ENCODE measurements around the gene STAC3.

STAC3 gene

GRCh38 chr12:57213058-57213715, 37.8 kb downstream of the STAC3 start (continued):
- 0 out of 2 replicates have a peak, but pooled peaks have one; percentile 22 for TF ChIP-seq ZNF692 (tag by site-specific recombination; IDR thresholded peaks at IDR 0.05)
- TF ChIP-seq ZNF558 (tag by site-specific recombination; IDR thresholded peaks at IDR 0.05) = no peak
- no peak for TF ChIP-seq PRDM2 (tag by site-specific recombination; IDR thresholded peaks at IDR 0.05; ENCODE audit: borderline replicate concordance)
- TF ChIP-seq ZNF324 (tag by site-specific recombination; IDR thresholded peaks at IDR 0.05) = no peak; the same call in 1 of the 2 replicates
- TF ChIP-seq RBAK (tag by site-specific recombination; IDR thresholded peaks at IDR 0.05) = no peak
- no peak for TF ChIP-seq ZNF580 (tag by site-specific recombination; IDR thresholded peaks at IDR 0.05)
- TF ChIP-seq ZNF280C (tag by site-specific recombination; IDR thresholded peaks at IDR 0.05) = no peak
- no peak for TF ChIP-seq ZNF658 (tag by site-specific recombination; IDR thresholded peaks at IDR 0.05)
- no peak for TF ChIP-seq ZNF280D (tag by site-specific recombination; IDR thresholded peaks at IDR 0.05)
- no peak for TF ChIP-seq PRDM4 (tag by site-specific recombination; IDR thresholded peaks at IDR 0.05)
- TF ChIP-seq ZNF747 (tag by site-specific recombination; IDR thresholded peaks at IDR 0.05) = no peak
- TF ChIP-seq ZNF391 (tag by site-specific recombination; IDR thresholded peaks at IDR 0.05; ENCODE audit: borderline replicate concordance, low read depth) = peak; percentile 31; the same call in 1 of the 2 replicates
- TF ChIP-seq HOXD13 (CRISPR knock-in tag; IDR thresholded peaks at IDR 0.05; ENCODE audit: borderline replicate concordance) = no peak
- TF ChIP-seq ZNF521 (tag by site-specific recombination; IDR thresholded peaks at IDR 0.05) = no peak
- TF ChIP-seq ZEB2 (tag by site-specific recombination; IDR thresholded peaks at IDR 0.05) = 0 out of 2 replicates have a peak, but pooled peaks have one; percentile 35
- peak; percentile 19; the same call in 1 of the 2 replicates for TF ChIP-seq SP7 (tag by site-specific recombination; IDR thresholded peaks at IDR 0.05)
- no peak for TF ChIP-seq ZBTB17 (tag by site-specific recombination; IDR thresholded peaks at IDR 0.05)
- TF ChIP-seq ZNF335 (tag by site-specific recombination; conservative IDR thresholded peaks at IDR 0.05) = peak; percentile 58; the same call in 1 of the 2 replicates
- no peak for TF ChIP-seq ZSCAN5A (tag by site-specific recombination; IDR thresholded peaks at IDR 0.05)
- no peak for TF ChIP-seq ZSCAN23 (tag by site-specific recombination; IDR thresholded peaks at IDR 0.05)
- no peak for TF ChIP-seq ZNF184 (tag by site-specific recombination; IDR thresholded peaks at IDR 0.05)
- no peak for TF ChIP-seq ZNF555 (tag by site-specific recombination; conservative IDR thresholded peaks at IDR 0.05)

All from HEK293 (cell line).